H7 (cell line): ENCODE data around the gene COL7A1. TPM values are rescaled to one million over a fixed set of nuclear protein-coding genes. Genes with fewer than 3 reads are reported as not detected.

ENCODE experiments used
- DNase-seq: peaks from one replicate; pipeline ENCODE4 v3.0.0; 2012
- H3K27me3 ChIP-seq: 2 replicates; pipeline ENCODE4 v1.6.0; 2011; ENCODE audit warnings: mild to moderate bottlenecking, low read length; ENCODE audit not compliant: control insufficient read depth, insufficient read depth
- H3K36me3 ChIP-seq: replicated peaks from 2 replicates; pipeline ENCODE4 v1.5.1; 2011; ENCODE audit warnings: low read length; ENCODE audit not compliant: control insufficient read depth, insufficient read depth
- H3K4me3 ChIP-seq: 2 replicates; pipeline ENCODE4 v1.5.1; 2011; ENCODE audit warnings: low read depth, mild to moderate bottlenecking, control low read depth, low read length, moderate library complexity; ENCODE audit not compliant: insufficient read depth
- total RNA-seq: library from RNA; depleted of rRNA; stranded (reverse); fragments of >200 nt; shearing (Covaris generic); gene quantifications from 2 replicates; pipeline ENCODE4 v1.2.3, GENCODE V29; 2014

The COL7A1 gene
- total RNA-seq, 1 experiment from 2014 or later = 19.4 TPM

GRCh38 chr3:48567090-48567489 is 28.0 kb downstream of the COL7A1 start:
- Histone ChIP-seq H3K4me3 (no peak overlapping the region), H3K27me3 (no peaks in the 10 kb centered on the region), H3K36me3 (no peaks in the 10 kb centered on the region; the same call in 1 of the 2 replicates)
- DNase-seq = peak; percentile 58

- no peaks in the 10 kb centered on the region; the same call in 1 of the 2 replicates for H3K36me3 ChIP-seq
- DNase-seq = peak; percentile 57
- no peaks in the 10 kb centered on the region for H3K27me3 ChIP-seq
- no peak overlapping the region for H3K4me3 ChIP-seq
Observed at GRCh38 chr3:48566401-48566760, 28.7 kb downstream of the COL7A1 start.

GRCh38 chr3:48565591-48566400 is 29.3 kb downstream of the COL7A1 start:
- DNase-seq = peak; percentile 58
- no peaks in the 10 kb centered on the region for H3K27me3 ChIP-seq
- no peak overlapping the region for H3K4me3 ChIP-seq
- H3K36me3 ChIP-seq = no peaks in the 10 kb centered on the region; the same call in 1 of the 2 replicates

- H3K27me3 ChIP-seq = no peaks in the 10 kb centered on the region
- H3K4me3 ChIP-seq = no peak overlapping the region
- peak; percentile 52 for DNase-seq
- H3K36me3 ChIP-seq = no peaks in the 10 kb centered on the region; the same call in 1 of the 2 replicates
Observed at GRCh38 chr3:48565186-48565585, 29.9 kb downstream of the COL7A1 start.

- no peak for DNase-seq
- H3K27me3 ChIP-seq = no peaks in the 10 kb centered on the region
- H3K36me3 ChIP-seq = no peaks in the 10 kb centered on the region; the same call in 1 of the 2 replicates
- H3K4me3 ChIP-seq = no peak overlapping the region
Observed at GRCh38 chr3:48564667-48565066, 30.5 kb downstream of the COL7A1 start.

GRCh38 chr3:48564022-48564421 is 31.1 kb downstream of the COL7A1 start:
- no peaks in the 10 kb centered on the region; the same call in 1 of the 2 replicates for H3K36me3 ChIP-seq
- no peaks in the 10 kb centered on the region for H3K27me3 ChIP-seq
- no peak overlapping the region for H3K4me3 ChIP-seq
- DNase-seq = peak; percentile 61

GRCh38 chr3:48563382-48563918 is 31.7 kb downstream of the COL7A1 start, which contains the start of gene UCN2:
Gene UCN2 (minus strand): TSS chr3:48563781. CDS start chr3:48563124, 657 bp downstream.
- peak; percentile 80 for DNase-seq
- no peak within 1 kb of the TSS for H3K4me3 ChIP-seq
- no peaks in the 10 kb centered on the region; the same call in 1 of the 2 replicates for H3K36me3 ChIP-seq
- H3K27me3 ChIP-seq = no peaks in the 10 kb centered on the region

- peak; percentile 55 for DNase-seq
- H3K36me3 ChIP-seq = no peaks in the 10 kb centered on the region; the same call in 1 of the 2 replicates
- H3K27me3 ChIP-seq = no peaks in the 10 kb centered on the region
- H3K4me3 ChIP-seq = no peak overlapping the region
Observed at GRCh38 chr3:48562367-48563095, 32.6 kb downstream of the COL7A1 start.

GRCh38 chr3:48561045-48561736 is 33.9 kb downstream of the COL7A1 start:
- Histone ChIP-seq H3K27me3 (no peaks in the 10 kb centered on the region), H3K36me3 (no peaks in the 10 kb centered on the region; the same call in 1 of the 2 replicates), H3K4me3 (no peak overlapping the region)
- peak; percentile 96 for DNase-seq

GRCh38 chr3:48560648-48561018 is 34.5 kb downstream of the COL7A1 start:
- no peaks in the 10 kb centered on the region; the same call in 1 of the 2 replicates for H3K36me3 ChIP-seq
- DNase-seq = no peak
- H3K27me3 ChIP-seq = no peaks in the 10 kb centered on the region
- H3K4me3 ChIP-seq = no peak overlapping the region

GRCh38 chr3:48558493-48559134 is 36.5 kb downstream of the COL7A1 start:
- DNase-seq = peak; percentile 28
- no peak overlapping the region for H3K4me3 ChIP-seq
- no peaks in the 10 kb centered on the region; the same call in 1 of the 2 replicates for H3K36me3 ChIP-seq
- no peaks in the 10 kb centered on the region for H3K27me3 ChIP-seq

GRCh38 chr3:48556796-48557626 is 38.1 kb downstream of the COL7A1 start, which contains the start of gene PFKFB4:
Gene PFKFB4 (minus strand): TSS chr3:48556803. CDS start chr3:48556777, 26 bp downstream.
- H3K4me3 ChIP-seq = peak within 1 kb of the TSS; percentile 75
- no peaks in the 10 kb centered on the region; the same call in 1 of the 2 replicates for H3K36me3 ChIP-seq
- no peaks in the 10 kb centered on the region for H3K27me3 ChIP-seq
- DNase-seq = peak; percentile 100
